GF-D8 (cell line): Measurements from ENCODE around the gene CTAG2.
"Not testable (repeated sequence)": the region's sequence is repeated elsewhere in the genome, so short reads cannot be mapped to it uniquely, and the experiment has no call there.

ENCODE experiments used
- DNase-seq: peaks from one replicate; lab custom pipeline; 2025; lab: John Stamatoyannopoulos, UW

The CTAG2 gene

GRCh38 chrX:154653413-154653812 lies at the start of gene CTAG2:
TSS of gene CTAG2 (minus strand) at chrX:154653579. CDS start at chrX:154653515, 64 bp downstream.
- DNase-seq, result not testable (repeated sequence)

- DNase-seq, result no peak
These were observed 45.4 kb upstream of the CTAG2 start for GRCh38 chrX:154698630-154699248.

GRCh38 chrX:154696676-154697045 lies 43.3 kb upstream of the CTAG2 start:
- no peak for DNase-seq

- DNase-seq, result no peak
These were observed 42.7 kb upstream of the CTAG2 start for GRCh38 chrX:154695911-154696675.

GRCh38 chrX:154693394-154693793 lies 40.0 kb upstream of the CTAG2 start:
- no peak for DNase-seq

GRCh38 chrX:154690438-154690837 lies 37.1 kb upstream of the CTAG2 start:
- DNase-seq, result not testable (repeated sequence)

GRCh38 chrX:154672084-154672483 lies 18.7 kb upstream of the CTAG2 start:
- not testable (repeated sequence) for DNase-seq

GRCh38 chrX:154670848-154671247 lies 17.5 kb upstream of the CTAG2 start:
- not testable (repeated sequence) for DNase-seq

GRCh38 chrX:154661899-154662298 lies 8.5 kb upstream of the CTAG2 start:
- DNase-seq, result no peak

- no peak for DNase-seq
These were observed 7.8 kb upstream of the CTAG2 start for GRCh38 chrX:154661170-154661569.

- no peak for DNase-seq
These were observed 7.2 kb upstream of the CTAG2 start for GRCh38 chrX:154660541-154660940.

GRCh38 chrX:154658957-154659356 lies 5.6 kb upstream of the CTAG2 start:
- no peak for DNase-seq

- DNase-seq, result no peak
These were observed 4.8 kb upstream of the CTAG2 start for GRCh38 chrX:154658187-154658586.

- DNase-seq, result no peak
These were observed 3.9 kb upstream of the CTAG2 start for GRCh38 chrX:154657226-154657805.

GRCh38 chrX:154655786-154656185 lies 2.4 kb upstream of the CTAG2 start:
- DNase-seq, result no peak

- DNase-seq, result no peak
These were observed 2.0 kb upstream of the CTAG2 start for GRCh38 chrX:154655346-154655745.

GRCh38 chrX:154654925-154655324 lies 1.5 kb upstream of the CTAG2 start:
- DNase-seq, result no peak

- no peak for DNase-seq
These were observed 993 bp upstream of the CTAG2 start for GRCh38 chrX:154654372-154654771.

GRCh38 chrX:154653048-154653401 lies 354 bp downstream of the CTAG2 start:
- no peak for DNase-seq

GRCh38 chrX:154652311-154653047 lies 900 bp downstream of the CTAG2 start:
- DNase-seq, result no peak

- no peak for DNase-seq
These were observed 3.2 kb downstream of the CTAG2 start for GRCh38 chrX:154650221-154650510.

- no peak for DNase-seq
These were observed 3.7 kb downstream of the CTAG2 start for GRCh38 chrX:154649503-154650220.
